OCI-M2 (cell line): ENCODE data around the gene UBC.
"Not testable (repeated sequence)": the region's sequence is repeated elsewhere in the genome, so short reads cannot be mapped to it uniquely, and the experiment has no call there.

ENCODE experiments used
- DNase-seq: peaks from one replicate; lab custom pipeline; 2025; ENCODE audit not compliant: unreplicated experiment; lab: John Stamatoyannopoulos, UW

Gene UBC

GRCh38 chr12:124887766-124888165 is 26.7 kb downstream of the UBC start:
- DNase-seq, result not testable (repeated sequence)

DNA sequence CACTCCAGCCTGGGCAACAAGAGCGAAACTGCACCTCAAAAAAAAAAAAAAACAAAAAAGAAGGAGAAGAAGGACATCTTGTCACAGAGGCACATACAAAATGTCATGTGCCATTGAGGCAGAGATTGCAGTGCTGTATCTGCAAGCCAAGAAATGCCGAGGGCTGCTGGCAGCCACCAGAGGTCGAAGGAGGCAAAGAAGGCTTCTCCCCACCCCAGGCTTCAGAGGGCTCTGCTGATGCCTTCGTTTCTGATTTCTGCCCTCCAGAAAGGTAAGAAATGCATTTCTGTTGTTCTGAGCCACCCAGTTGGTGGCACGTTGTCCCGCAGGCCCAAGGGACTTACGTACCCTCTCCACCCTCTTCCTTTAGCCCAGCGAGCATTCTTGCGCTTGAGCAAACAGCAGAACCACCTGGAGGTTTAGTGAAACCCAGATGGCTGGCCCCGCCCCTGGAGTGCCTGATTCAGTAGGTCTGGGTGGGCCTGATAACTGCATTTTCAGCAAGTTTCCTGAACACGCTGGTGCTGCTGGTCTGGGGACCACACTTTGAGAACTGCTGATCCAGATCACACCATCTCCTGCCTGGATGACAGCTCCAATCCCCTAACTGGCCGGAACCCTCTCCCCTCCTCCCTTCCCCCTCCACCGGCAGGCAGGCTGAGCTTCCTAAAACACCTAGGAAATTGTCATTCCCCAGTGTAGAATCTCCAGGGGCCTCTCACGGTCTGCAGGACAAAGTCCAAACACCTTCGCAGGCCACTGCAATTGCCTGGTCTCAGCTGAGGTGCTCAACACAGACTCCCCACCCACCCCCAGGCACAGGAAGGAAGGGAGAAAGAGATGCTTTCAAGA is 29.6 kb downstream of the UBC start:
- DNase-seq, result peak; percentile 29

GRCh38 chr12:124883263-124884130 is 31.0 kb downstream of the UBC start:
- DNase-seq, result no peak

DNA sequence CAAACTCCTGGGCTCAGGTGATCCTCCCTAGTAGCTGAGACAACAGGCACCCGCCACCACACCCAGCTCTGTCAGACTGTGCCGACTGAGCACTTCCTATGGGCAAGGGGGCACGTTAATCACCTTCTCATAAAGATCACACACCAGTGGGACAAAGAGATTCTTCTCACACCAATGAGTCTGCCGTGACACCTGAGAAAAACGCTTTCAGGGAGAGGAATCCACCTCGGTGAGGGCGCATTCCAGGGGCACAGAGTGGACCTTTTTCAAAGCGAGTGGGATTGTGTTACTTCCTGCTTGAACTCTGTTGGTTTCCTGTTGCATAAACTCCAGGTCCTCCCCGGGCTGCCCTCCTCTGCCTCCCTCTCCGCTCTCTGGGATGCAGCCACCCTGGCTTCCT is 33.3 kb downstream of the UBC start:
- no peak for DNase-seq

DNA sequence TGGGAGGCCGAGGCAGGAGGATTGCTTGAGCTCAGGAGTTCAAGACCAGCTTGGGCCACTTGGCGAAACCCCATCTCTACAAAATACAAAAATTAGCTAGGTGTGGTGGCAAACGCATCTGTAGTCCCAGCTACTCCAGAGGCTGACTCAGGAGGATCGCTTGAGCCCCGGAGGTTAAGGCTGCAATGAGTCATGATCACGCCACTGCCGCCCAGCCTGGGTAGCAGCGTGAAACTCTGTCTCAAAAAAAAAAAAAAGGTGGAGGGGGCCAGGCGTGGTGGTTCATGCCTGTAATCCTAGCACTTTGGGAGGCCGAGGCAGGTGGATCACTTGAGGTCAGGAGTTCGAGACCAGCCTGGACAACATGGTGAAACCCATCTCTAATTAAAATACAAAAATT is 34.1 kb downstream of the UBC start:
- not testable (repeated sequence) for DNase-seq

DNA sequence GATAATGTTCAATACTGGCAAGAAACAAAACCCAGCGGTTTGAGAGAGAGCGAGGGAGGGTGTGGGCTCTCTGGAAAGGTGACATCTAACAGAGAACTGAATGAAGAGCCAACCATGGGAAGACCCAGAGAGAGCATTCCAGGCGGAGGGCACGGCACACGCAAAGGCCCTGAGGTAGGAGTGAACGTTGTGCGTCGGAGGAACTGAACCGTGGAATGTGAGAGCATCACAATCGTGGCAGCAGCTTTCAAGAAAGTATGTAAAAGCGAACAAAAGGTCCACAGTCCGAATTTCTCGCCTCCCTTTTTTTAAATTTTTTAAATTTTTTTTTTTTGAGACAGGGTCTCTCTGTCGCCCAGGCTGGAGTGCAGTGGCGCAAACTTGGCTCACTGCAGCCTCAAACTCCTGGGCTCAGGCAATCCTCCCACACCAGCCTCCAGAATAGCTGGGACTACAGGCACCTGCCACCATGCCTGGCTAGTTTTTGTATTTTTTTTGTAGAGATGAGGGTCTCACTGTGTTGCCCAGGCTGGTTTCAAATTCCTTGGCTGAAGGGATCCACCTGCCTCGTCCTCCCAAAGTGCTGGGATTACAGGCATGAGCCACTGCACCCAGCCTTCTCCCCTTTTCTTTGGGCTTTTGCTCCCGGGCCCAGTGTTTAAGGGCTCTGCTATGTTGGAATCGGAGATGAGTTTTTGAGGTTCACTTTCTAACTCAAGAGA is 35.5 kb downstream of the UBC start:
- DNase-seq, result no peak

- DNase-seq, result no peak
Observed at GRCh38 chr12:124877423-124877822, 37.0 kb downstream of the UBC start.

DNA sequence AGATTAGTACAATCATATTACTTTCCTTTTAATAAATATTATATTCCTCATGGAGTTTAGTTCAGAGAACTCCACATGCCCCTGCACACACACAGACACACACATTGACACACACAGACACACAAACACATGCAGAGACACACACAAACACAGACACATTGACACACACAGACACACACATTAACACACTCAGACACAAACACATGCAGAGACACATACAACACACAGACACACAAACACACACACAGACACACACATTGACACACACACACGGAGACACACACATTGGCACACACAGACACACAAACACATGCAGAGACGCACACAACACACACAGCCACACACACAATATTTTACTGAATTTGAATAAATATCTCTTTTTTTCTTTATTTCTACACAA is 38.3 kb downstream of the UBC start:
- DNase-seq, result no peak

GRCh38 chr12:124875803-124876132 is 38.7 kb downstream of the UBC start:
- no peak for DNase-seq

DNA sequence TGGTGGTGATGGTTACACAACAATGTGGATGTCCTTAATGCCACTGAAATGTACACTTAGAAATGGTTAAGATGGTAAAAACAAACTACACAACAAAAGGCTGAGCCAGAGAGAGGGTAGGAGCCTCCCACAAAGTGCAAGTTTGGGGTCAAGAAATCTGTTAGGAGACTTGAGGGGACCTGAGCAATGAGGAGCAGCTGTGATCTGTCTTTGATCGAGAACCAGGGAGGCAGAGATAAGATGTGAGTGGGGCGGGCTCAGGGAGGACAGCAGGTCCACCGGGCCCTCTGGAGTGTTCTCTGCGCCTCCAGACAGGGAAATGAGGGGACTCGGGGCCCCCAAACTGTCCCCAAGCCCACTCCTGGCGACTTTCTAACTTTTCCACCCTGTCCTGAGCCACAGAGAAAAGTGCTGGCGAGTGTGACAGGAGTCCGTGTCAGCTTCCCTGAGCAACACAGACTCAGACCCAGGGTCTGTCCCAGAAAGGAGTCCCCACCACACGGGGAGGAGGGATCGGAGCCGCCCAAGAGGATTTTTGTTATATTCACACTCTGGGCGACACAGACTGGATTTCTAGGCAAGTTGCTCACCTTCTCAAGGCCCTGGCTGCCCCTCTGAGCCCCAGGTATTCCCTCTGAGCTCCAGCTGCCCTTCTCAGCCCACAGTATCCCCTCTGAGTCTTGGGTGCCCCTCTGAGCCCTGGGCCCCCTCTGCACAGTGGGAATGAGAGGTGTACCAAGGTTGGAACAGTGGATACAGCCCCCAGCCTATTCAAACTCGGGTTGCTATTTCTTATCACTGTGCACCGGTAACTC is 39.3 kb downstream of the UBC start:
- DNase-seq, result no peak

DNA sequence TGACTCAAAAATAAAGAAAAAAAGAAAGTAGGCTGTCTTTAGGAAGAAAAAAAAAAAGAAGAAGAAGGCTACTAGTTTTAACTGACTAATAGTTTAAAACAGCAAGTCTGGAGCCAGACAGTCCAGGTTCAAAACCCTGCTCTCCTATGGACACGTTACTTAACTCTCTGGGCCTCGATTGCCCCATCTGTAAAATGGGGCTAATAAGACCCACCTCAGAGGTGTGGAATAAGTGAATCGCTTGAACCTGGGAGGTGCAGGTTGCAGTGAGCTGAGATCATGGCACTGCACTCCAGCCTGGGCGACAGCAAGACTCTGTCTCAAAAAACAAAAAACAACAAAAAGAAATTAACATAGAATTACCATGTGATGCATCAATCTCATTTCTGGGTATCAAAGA is 40.3 kb downstream of the UBC start:
- DNase-seq, result no peak

DNA sequence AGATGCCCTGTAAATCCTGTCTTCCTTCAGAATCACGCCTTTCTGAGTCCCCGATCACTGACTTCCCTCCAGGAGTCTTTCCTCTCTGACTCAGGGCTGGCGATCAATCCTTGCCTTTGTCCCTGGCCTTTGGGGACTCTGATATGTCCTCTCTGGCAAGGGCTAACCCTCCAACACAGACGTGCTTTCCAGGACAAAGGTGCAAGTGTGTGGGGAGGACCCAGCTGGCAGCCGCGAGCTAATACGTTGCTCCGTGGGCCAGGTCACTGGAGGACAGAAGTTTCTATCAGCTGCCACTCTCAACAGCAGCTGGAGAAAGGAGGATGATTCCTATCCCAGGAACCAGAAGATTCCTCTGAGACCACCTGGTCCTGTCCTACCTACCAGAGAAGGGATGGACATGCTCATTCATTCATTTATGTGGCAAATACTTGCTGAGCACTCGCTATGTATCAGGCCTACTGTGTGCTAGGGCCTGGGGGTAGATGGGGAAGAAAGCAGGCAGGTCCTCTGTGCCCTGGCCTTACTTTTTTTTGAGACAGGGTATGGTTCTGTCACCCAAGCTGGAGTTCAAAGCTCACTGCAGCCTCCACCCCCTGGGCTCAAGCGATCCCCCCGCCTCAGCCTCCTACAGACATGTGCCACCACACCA is 42.3 kb downstream of the UBC start:
- no peak for DNase-seq

DNA sequence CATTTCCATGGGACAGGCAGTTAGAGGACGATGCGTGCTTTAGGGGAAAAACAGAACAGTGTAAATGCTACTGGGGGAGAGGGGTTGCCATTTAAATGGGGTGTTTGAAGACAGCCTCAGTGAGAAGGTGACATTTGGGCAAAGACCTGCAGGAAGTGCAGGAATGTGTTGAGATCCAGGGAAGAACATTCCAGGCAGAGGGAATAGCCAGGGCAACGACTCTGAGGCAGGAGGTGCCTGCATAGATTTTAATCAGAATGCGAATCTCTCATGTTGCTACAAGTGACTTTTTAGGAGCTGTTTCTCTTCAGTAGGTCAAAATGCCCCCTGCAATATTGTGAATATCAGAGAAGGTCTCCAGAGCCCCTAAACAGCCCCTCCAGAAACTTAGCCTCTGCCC is 43.2 kb downstream of the UBC start:
- no peak for DNase-seq

GRCh38 chr12:124870515-124870914 is 43.9 kb downstream of the UBC start:
- DNase-seq, result no peak

GRCh38 chr12:124869059-124869665 is 45.3 kb downstream of the UBC start:
- peak; percentile 29 for DNase-seq

- no peak for DNase-seq
Observed at GRCh38 chr12:124868252-124869058, 46.0 kb downstream of the UBC start.

- DNase-seq, result no peak
Observed at GRCh38 chr12:124867401-124867930, 47.0 kb downstream of the UBC start.

DNA sequence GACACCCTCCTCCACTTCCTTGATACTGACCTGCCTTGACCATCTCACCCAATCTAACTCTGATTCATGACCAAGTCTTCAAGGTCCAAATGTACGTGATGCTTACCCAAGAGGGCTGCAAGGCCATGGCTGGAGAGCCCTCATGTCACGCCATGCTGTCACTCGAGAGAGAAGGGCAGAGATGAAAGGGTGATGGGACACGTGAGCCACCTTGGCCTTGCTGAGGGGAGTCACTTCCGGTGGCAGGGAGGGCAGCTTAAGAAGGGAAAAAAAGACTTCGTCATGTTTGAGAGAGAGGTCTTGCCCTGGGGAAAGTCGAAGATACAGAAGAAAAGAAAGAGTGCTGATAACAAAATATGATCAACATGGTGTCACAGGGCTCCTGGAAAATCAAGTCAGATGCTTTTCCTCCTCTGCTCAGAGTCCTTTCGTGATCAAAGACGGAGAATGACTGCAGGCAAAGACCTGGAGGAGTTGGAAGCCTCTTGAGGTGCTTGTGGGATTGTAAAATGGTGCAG is 47.5 kb downstream of the UBC start:
- DNase-seq, result no peak
